IMR-90 (cell line): ENCODE data around the gene GPR152. TPM values are rescaled to one million over a fixed set of nuclear protein-coding genes. Genes with fewer than 3 reads are reported as not detected.

Source experiments
- ATAC-seq: fragments of 200-7000 bp; cut with Tn5 transposase; 2 replicates; pipeline ENCODE4 v1.9.1; 2020; ENCODE audit warnings: low read depth, mild to moderate bottlenecking, moderate library complexity
- BruUV-seq: library from RNA; stranded (reverse); fragments of 400-500 nt; replicated peaks from 2 replicates; lab custom pipeline; 2021; lab: Mats Ljungman, UMichigan
- CTCF ChIA-PET: fragments of 300-600 bp; formaldehyde crosslinking; extraction: SDS; loops from one replicate; lab custom pipeline; 2021; ENCODE audit warnings: antibody characterized with exemption; lab: Yijun Ruan, JAX
- POLR2A ChIA-PET: fragments of 300-600 bp; sonication (Branson Sonifier 250); formaldehyde crosslinking; loops from one replicate; lab custom pipeline; 2022; ENCODE audit warnings: antibody characterized with exemption; ENCODE audit not compliant: unreplicated experiment; lab: Charles Lee
- DNase-seq: peaks from one replicate; pipeline ENCODE4 v3.0.0; 2013
- H2AFZ ChIP-seq: replicated peaks from 2 replicates; pipeline ENCODE3; 2013; ENCODE audit warnings: low read length, mild to moderate bottlenecking; ENCODE audit not compliant: poor library complexity
- H2AK5ac ChIP-seq: 2 replicates; pipeline ENCODE4 v1.6.1; 2013; ENCODE audit warnings: low read depth, low read length, inconsistent platforms
- H2AK9ac ChIP-seq: replicated peaks from 2 replicates; pipeline ENCODE3; 2013; ENCODE audit warnings: mild to moderate bottlenecking, low read depth, low read length, moderate library complexity; ENCODE audit not compliant: poor library complexity
- H2BK120ac ChIP-seq: 2 replicates; pipeline ENCODE4 v1.6.1; 2013; ENCODE audit warnings: low read depth, low read length, inconsistent platforms
- H2BK15ac ChIP-seq: 3 replicates; pipeline ENCODE4 v1.6.1; 2013; ENCODE audit warnings: low read depth, low read length, inconsistent platforms
- H2BK20ac ChIP-seq: 2 replicates; pipeline ENCODE4 v1.6.1; 2013; ENCODE audit warnings: low read depth, mild to moderate bottlenecking, inconsistent platforms, low read length, moderate library complexity
- H2BK5ac ChIP-seq: 2 replicates; pipeline ENCODE4 v1.6.1; 2013; ENCODE audit warnings: mild to moderate bottlenecking, low read depth, low read length, inconsistent platforms; ENCODE audit not compliant: poor library complexity, severe bottlenecking
- H3K14ac ChIP-seq: replicated peaks from 2 replicates; pipeline ENCODE4 v1.6.1; 2013; ENCODE audit warnings: low read depth, low read length, inconsistent platforms
- H3K18ac ChIP-seq: 2 replicates; pipeline ENCODE4 v1.6.1; 2013; ENCODE audit warnings: low read depth, low read length, control low read depth
- H3K23ac ChIP-seq: 2 replicates; pipeline ENCODE4 v1.6.1; 2013; ENCODE audit warnings: low read depth, low read length, inconsistent platforms
- H3K27ac ChIP-seq: 2 replicates; pipeline ENCODE4 v1.5.1; 2013; ENCODE audit warnings: mild to moderate bottlenecking, control low read depth, low read length; ENCODE audit not compliant: insufficient read depth
- H3K27me3 ChIP-seq: 2 replicates; pipeline ENCODE4 v1.6.1; 2013; ENCODE audit warnings: low read length; ENCODE audit not compliant: control insufficient read depth, insufficient read depth
- H3K36me3 ChIP-seq: 2 replicates; pipeline ENCODE4 v1.6.1; 2013; ENCODE audit warnings: low read length, mixed read lengths; ENCODE audit not compliant: control insufficient read depth, insufficient read depth
- H3K4ac ChIP-seq: 2 replicates; pipeline ENCODE4 v1.6.1; 2013; ENCODE audit warnings: low read depth, low read length, inconsistent platforms
- H3K4me1 ChIP-seq: 2 replicates; pipeline ENCODE4 v1.6.1; 2013; ENCODE audit warnings: low read length, mixed read lengths; ENCODE audit not compliant: control insufficient read depth, insufficient read depth
- H3K4me2 ChIP-seq: 2 replicates; pipeline ENCODE4 v1.6.1; 2013; ENCODE audit warnings: low read depth, mild to moderate bottlenecking, control low read depth, low read length, moderate library complexity
- H3K4me3 ChIP-seq: 2 replicates; pipeline ENCODE4 v1.5.1; 2013; ENCODE audit warnings: low read depth, mild to moderate bottlenecking, control low read depth, low read length, moderate library complexity; ENCODE audit not compliant: insufficient read depth
- H3K56ac ChIP-seq: 2 replicates; pipeline ENCODE4 v1.6.1; 2013; ENCODE audit warnings: low read length, inconsistent platforms; ENCODE audit not compliant: insufficient read depth; ENCODE audit errors: extremely low read depth
- H3K79me1 ChIP-seq, 2 experiments: 2 replicates each; pipeline ENCODE4 v1.6.1; 2013; ENCODE audit warnings: low read length in 2 of 2, inconsistent platforms in 1 of 2, low read depth in 1 of 2
- H3K9ac ChIP-seq: 2 replicates; pipeline ENCODE4 v1.6.1; 2013; ENCODE audit warnings: low read depth, low read length, control low read depth
- H3K9me1 ChIP-seq: 2 replicates; pipeline ENCODE4 v1.6.1; 2013; ENCODE audit warnings: low read length, inconsistent platforms; ENCODE audit not compliant: insufficient read depth
- H3K9me3 ChIP-seq: 2 replicates; pipeline ENCODE4 v1.6.1; 2013; ENCODE audit warnings: low read length; ENCODE audit not compliant: control insufficient read depth, insufficient read depth
- H4K20me1 ChIP-seq: 2 replicates; pipeline ENCODE4 v1.6.1; 2013; ENCODE audit warnings: low read length, inconsistent platforms; ENCODE audit not compliant: insufficient read depth
- H4K5ac ChIP-seq: 2 replicates; pipeline ENCODE4 v1.6.1; 2013; ENCODE audit warnings: mild to moderate bottlenecking, low read depth, low read length, control low read depth
- H4K8ac ChIP-seq, 2 experiments: 2 replicates each; pipeline ENCODE4 v1.6.1; 2013; ENCODE audit warnings: low read depth in 2 of 2, low read length in 2 of 2, control low read depth in 1 of 2, inconsistent platforms in 1 of 2
- H4K91ac ChIP-seq: 2 replicates; pipeline ENCODE4 v1.6.1; 2013; ENCODE audit warnings: low read depth, low read length, inconsistent platforms; ENCODE audit not compliant: insufficient read depth
- CEBPB ChIP-seq: IDR thresholded peaks from 2 replicates; pipeline ENCODE4 v1.6.1; 2012; ENCODE audit warnings: low read depth, low read length, improper control_type of control experiment
- CHD1 ChIP-seq: IDR thresholded peaks from 2 replicates; pipeline ENCODE4 v1.6.1; 2012; ENCODE audit warnings: low read depth, low read length, improper control_type of control experiment
- MAFK ChIP-seq: IDR thresholded peaks from 2 replicates; pipeline ENCODE4 v1.6.1; 2012; ENCODE audit warnings: low read depth, low read length, improper control_type of control experiment
- MAZ ChIP-seq: IDR thresholded peaks from 2 replicates; pipeline ENCODE4 v1.6.1; 2012; ENCODE audit warnings: low read depth, mild to moderate bottlenecking, low read length, improper control_type of control experiment, moderate library complexity, borderline replicate concordance
- RAD21 ChIP-seq: IDR thresholded peaks from 2 replicates; pipeline ENCODE4 v1.6.1; 2012; ENCODE audit warnings: low read length, improper control_type of control experiment
- RCOR1 ChIP-seq: IDR thresholded peaks from 2 replicates; pipeline ENCODE4 v1.6.1; 2012; ENCODE audit warnings: mild to moderate bottlenecking, low read length, improper control_type of control experiment; ENCODE audit not compliant: insufficient replicate concordance
- SMC3 ChIP-seq: fragments of 150-350 bp; IDR thresholded peaks from 2 replicates; pipeline ENCODE4 v1.6.1; 2016; ENCODE audit warnings: low read depth, mild to moderate bottlenecking, antibody characterized with exemption, low read length, moderate library complexity
- USF2 ChIP-seq: fragments of 150-350 bp; IDR thresholded peaks from 2 replicates; pipeline ENCODE4 v1.6.1; 2017; ENCODE audit warnings: mild to moderate bottlenecking, antibody characterized with exemption, low read length, low read depth
- WGBS, 2 experiments: methylation state at CpG; one replicate each; pipeline versions ENCODE4 v1.1.5 to v1.1.7; 2013; ENCODE audit warnings: missing lambda C conversion rate in 2 of 2; ENCODE audit not compliant: insufficient read length in 1 of 2; ENCODE audit errors: extremely low coverage in 2 of 2; 5-methylcytosine and 5-hydroxymethylcytosine counted together
- dilution Hi-C: fragments of 300-500 bp; cut with HindIII; formaldehyde crosslinking; loops from one replicate; pipeline ENCODE4 v1.14.3; 2018; ENCODE audit warnings: low sequenced_read_pairs; ENCODE audit not compliant: unreplicated experiment
- in situ Hi-C: fragments of 300-500 bp; cut with MboI; formaldehyde crosslinking; loops from 3 replicates; pipeline ENCODE4 v1.14.3; 2019; ENCODE audit warnings: low sequenced_read_pairs, inconsistent platforms, mixed read lengths
- intact Hi-C: fragments of 100-400 bp; cut with micrococcal nuclease; formaldehyde crosslinking; loops from 2 replicates; pipeline ENCODE4 v1.10.0; 2022
- polyA plus RNA-seq, 3 experiments: library from polyadenylated mRNA; depleted of rRNA; stranded (reverse); fragments of >200 nt; gene quantifications; 2 replicates each; pipeline ENCODE4 v1.2.3, GENCODE V29; 2012; ENCODE audit warnings: low replicate concordance in 1 of 3
- total RNA-seq: library from RNA; depleted of rRNA; stranded (reverse); fragments of >200 nt; gene quantifications from 2 replicates; pipeline ENCODE4 v1.2.3, GENCODE V29; 2012
- TF ChIP-seq, protein P1 (sequence below): conservative IDR thresholded peaks from 2 replicates; pipeline ENCODE4 v1.5.1; 2012; ENCODE audit warnings: mild to moderate bottlenecking, low read depth, low read length, improper control_type of control experiment
- TF ChIP-seq, protein P2 (sequence below): fragments of 150-350 bp; IDR thresholded peaks from 2 replicates; pipeline ENCODE4 v1.6.1; 2016; ENCODE audit warnings: low read depth, mild to moderate bottlenecking, low read length, moderate library complexity, borderline replicate concordance

Gene GPR152
- total and polyA plus RNA-seq, 2 of the 4 experiments (the other 2 are of a cell fraction) = not detected

- peaks cover 22% of the 10 kb centered on the region; the same call in 1 of the 2 replicates for H3K27me3 ChIP-seq
- dilution Hi-C loops (no loop called here), intact Hi-C loops (no loop called here), in situ Hi-C loops (no loop called here)
- no peaks in the 10 kb centered on the region for H3K9me3 ChIP-seq
- no peak overlapping the region for H2AFZ ChIP-seq
- ATAC-seq = no peak
- H3K27ac ChIP-seq = no peak overlapping the region
- H3K4me1 ChIP-seq = no peaks in the 10 kb centered on the region
- POLR2A ChIA-PET = no interaction called here
- H4K91ac ChIP-seq = no peak overlapping the region
- H2BK20ac ChIP-seq = no peak overlapping the region
- H3K18ac ChIP-seq = no peak overlapping the region
- H3K14ac ChIP-seq = no peak overlapping the region
- no peak overlapping the region for H4K5ac ChIP-seq
- 55% methylated on average over 16 of the region's 25 CpGs; no CpG with 5 or more reads in 1 of the 2 experiments for WGBS, 2 experiments
- no peak overlapping the region for H3K4ac ChIP-seq
- BruUV-seq = no TSS peak
- no peak overlapping the region for H4K8ac ChIP-seq
- H3K56ac ChIP-seq = no peak overlapping the region
- no peak for DNase-seq
- no peaks in the 10 kb centered on the region for H4K20me1 ChIP-seq
- no peak overlapping the region for H3K4me2 ChIP-seq
- CTCF ChIA-PET = no interaction called here
- H3K9ac ChIP-seq = no peak overlapping the region
- no peak overlapping the region for H2BK5ac ChIP-seq
- no peak overlapping the region for H3K23ac ChIP-seq
- H2BK120ac ChIP-seq = no peak overlapping the region
- no peaks in the 10 kb centered on the region for H3K36me3 ChIP-seq
- H3K79me1 ChIP-seq = no peaks in the 10 kb centered on the region
- H2BK15ac ChIP-seq = no peak overlapping the region
- TF ChIP-seq CEBPB = no peak
- TF ChIP-seq RAD21 = no peak
- no peak for TF ChIP-seq RCOR1
- TF ChIP-seq MAZ = no peak
- no peak for TF ChIP-seq MAFK
- TF ChIP-seq, protein P1, sequence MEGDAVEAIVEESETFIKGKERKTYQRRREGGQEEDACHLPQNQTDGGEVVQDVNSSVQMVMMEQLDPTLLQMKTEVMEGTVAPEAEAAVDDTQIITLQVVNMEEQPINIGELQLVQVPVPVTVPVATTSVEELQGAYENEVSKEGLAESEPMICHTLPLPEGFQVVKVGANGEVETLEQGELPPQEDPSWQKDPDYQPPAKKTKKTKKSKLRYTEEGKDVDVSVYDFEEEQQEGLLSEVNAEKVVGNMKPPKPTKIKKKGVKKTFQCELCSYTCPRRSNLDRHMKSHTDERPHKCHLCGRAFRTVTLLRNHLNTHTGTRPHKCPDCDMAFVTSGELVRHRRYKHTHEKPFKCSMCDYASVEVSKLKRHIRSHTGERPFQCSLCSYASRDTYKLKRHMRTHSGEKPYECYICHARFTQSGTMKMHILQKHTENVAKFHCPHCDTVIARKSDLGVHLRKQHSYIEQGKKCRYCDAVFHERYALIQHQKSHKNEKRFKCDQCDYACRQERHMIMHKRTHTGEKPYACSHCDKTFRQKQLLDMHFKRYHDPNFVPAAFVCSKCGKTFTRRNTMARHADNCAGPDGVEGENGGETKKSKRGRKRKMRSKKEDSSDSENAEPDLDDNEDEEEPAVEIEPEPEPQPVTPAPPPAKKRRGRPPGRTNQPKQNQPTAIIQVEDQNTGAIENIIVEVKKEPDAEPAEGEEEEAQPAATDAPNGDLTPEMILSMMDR = no peak
- TF ChIP-seq USF2 = no peak
- TF ChIP-seq CHD1 = no peak
- TF ChIP-seq, protein P2, sequence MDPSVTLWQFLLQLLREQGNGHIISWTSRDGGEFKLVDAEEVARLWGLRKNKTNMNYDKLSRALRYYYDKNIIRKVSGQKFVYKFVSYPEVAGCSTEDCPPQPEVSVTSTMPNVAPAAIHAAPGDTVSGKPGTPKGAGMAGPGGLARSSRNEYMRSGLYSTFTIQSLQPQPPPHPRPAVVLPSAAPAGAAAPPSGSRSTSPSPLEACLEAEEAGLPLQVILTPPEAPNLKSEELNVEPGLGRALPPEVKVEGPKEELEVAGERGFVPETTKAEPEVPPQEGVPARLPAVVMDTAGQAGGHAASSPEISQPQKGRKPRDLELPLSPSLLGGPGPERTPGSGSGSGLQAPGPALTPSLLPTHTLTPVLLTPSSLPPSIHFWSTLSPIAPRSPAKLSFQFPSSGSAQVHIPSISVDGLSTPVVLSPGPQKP = no peak
- no peak for TF ChIP-seq SMC3
- H2AK9ac ChIP-seq = no peak overlapping the region
- H3K4me3 ChIP-seq = no peak overlapping the region
- no peak overlapping the region for H2AK5ac ChIP-seq
- H3K9me1 ChIP-seq = no peaks in the 10 kb centered on the region
These were observed 3.7 kb upstream of the GPR152 start for GRCh38 chr11:67456068-67456705.
